ENCODE data around the gene GALNT12. TPM values are rescaled to one million over a fixed set of nuclear protein-coding genes. Genes with fewer than 3 reads are reported as not detected.
A peak's percentile ranks its signal among the peaks of the same experiment; 100 is the strongest.

Gene GALNT12
- total RNA-seq, 1 donor from 2014 or later = 0.55 TPM

GRCh38 chr9:98875536-98875935 lies 68.1 kb downstream of the GALNT12 start:
- Mint-ChIP-seq H3K27me3 (ENCODE audit: low read depth) (peaks cover 40% of the 10 kb centered on the region), H3K27ac (ENCODE audit: unreplicated experiment) (no peak overlapping the region), H3K4me1 (ENCODE audit: low read depth) (peaks cover 12% of the 10 kb centered on the region), H3K9me3 (ENCODE audit: low read depth) (no peaks in the 10 kb centered on the region), H3K4me3 (ENCODE audit: unreplicated experiment) (no peak overlapping the region), H3K36me3 (ENCODE audit: low read depth) (no peaks in the 10 kb centered on the region)
- no peak for TF ChIP-seq CTCF (IDR thresholded peaks at IDR 0.05)
- DNase-seq (ENCODE audit: low spot score) = no peak

GRCh38 chr9:98877311-98877710 lies 69.8 kb downstream of the GALNT12 start:
- TF ChIP-seq CTCF (IDR thresholded peaks at IDR 0.05) = no peak
- Mint-ChIP-seq H3K4me3 (ENCODE audit: unreplicated experiment) (no peak overlapping the region), H3K27me3 (ENCODE audit: low read depth) (peaks cover 35% of the 10 kb centered on the region), H3K36me3 (ENCODE audit: low read depth) (no peaks in the 10 kb centered on the region), H3K4me1 (ENCODE audit: low read depth) (peaks cover 18% of the 10 kb centered on the region), H3K9me3 (ENCODE audit: low read depth) (no peaks in the 10 kb centered on the region), H3K27ac (ENCODE audit: unreplicated experiment) (no peak overlapping the region)
- no peak for DNase-seq (ENCODE audit: low spot score)

GRCh38 chr9:98879094-98879962 lies 71.9 kb downstream of the GALNT12 start:
- DNase-seq (ENCODE audit: low spot score) = no peak
- Mint-ChIP-seq H3K27me3 (ENCODE audit: low read depth) (peaks cover 41% of the 10 kb centered on the region), H3K27ac (ENCODE audit: unreplicated experiment) (peak overlapping the region; percentile 24), H3K9me3 (ENCODE audit: low read depth) (no peaks in the 10 kb centered on the region), H3K4me1 (ENCODE audit: low read depth) (peaks cover 12% of the 10 kb centered on the region), H3K36me3 (ENCODE audit: low read depth) (no peaks in the 10 kb centered on the region), H3K4me3 (ENCODE audit: unreplicated experiment) (no peak overlapping the region)
- TF ChIP-seq CTCF (IDR thresholded peaks at IDR 0.05) = no peak

GRCh38 chr9:98879963-98880310 lies 72.5 kb downstream of the GALNT12 start:
- Mint-ChIP-seq H3K9me3 (ENCODE audit: low read depth) (no peaks in the 10 kb centered on the region), H3K27me3 (ENCODE audit: low read depth) (peaks cover 41% of the 10 kb centered on the region), H3K4me1 (ENCODE audit: low read depth) (peaks cover 15% of the 10 kb centered on the region), H3K27ac (ENCODE audit: unreplicated experiment) (no peak overlapping the region), H3K36me3 (ENCODE audit: low read depth) (no peaks in the 10 kb centered on the region), H3K4me3 (ENCODE audit: unreplicated experiment) (no peak overlapping the region)
- no peak for DNase-seq (ENCODE audit: low spot score)
- TF ChIP-seq CTCF (IDR thresholded peaks at IDR 0.05) = no peak

- Mint-ChIP-seq H3K27ac (ENCODE audit: unreplicated experiment) (no peak overlapping the region), H3K27me3 (ENCODE audit: low read depth) (peaks cover 39% of the 10 kb centered on the region)
These were observed 73.0 kb downstream of the GALNT12 start for GRCh38 chr9:98880311-98881015.

More at GRCh38 chr9:98880311-98881015, 73.0 kb downstream of the GALNT12 start:
- Mint-ChIP-seq H3K4me3 (ENCODE audit: unreplicated experiment) (no peak overlapping the region), H3K9me3 (ENCODE audit: low read depth) (no peaks in the 10 kb centered on the region), H3K4me1 (ENCODE audit: low read depth) (peaks cover 15% of the 10 kb centered on the region), H3K36me3 (ENCODE audit: low read depth) (no peaks in the 10 kb centered on the region)
- no peak for TF ChIP-seq CTCF (IDR thresholded peaks at IDR 0.05)
- DNase-seq (ENCODE audit: low spot score) = no peak

All from chondrocyte (in vitro differentiated cells).